Natural killer cell (primary cell): ENCODE results near the gene GPRIN1. TPM values are rescaled to one million over a fixed set of nuclear protein-coding genes. Genes with fewer than 3 reads are reported as not detected.

Experiments used
- ATAC-seq, 3 donors: fragments of 150-1000 bp in 2 of 3; fragments of 200-7000 bp in 1 of 3; cut with Tn5 transposase; 1 replicate in 1 of 3; 2 replicates in 2 of 3; pipeline ENCODE4 v1.10.0; 2021; ENCODE audit warnings: mild to moderate bottlenecking in 2 of 3, moderate library complexity in 2 of 3
- DNase-seq, 2 donors: peaks; one replicate each; pipeline versions ENCODE4 v3.0.0 to v3.0.0-alpha.2; 2013 to 2021; ENCODE audit warnings: mixed read lengths in 1 of 2
- H3K27ac ChIP-seq: one replicate; pipeline ENCODE4 v1.5.1; 2013; ENCODE audit warnings: mild to moderate bottlenecking, low read length
- H3K27me3 ChIP-seq: one replicate; pipeline ENCODE4 v1.6.1; 2013; ENCODE audit warnings: low read length; ENCODE audit not compliant: control insufficient read depth, insufficient read depth
- H3K36me3 ChIP-seq: one replicate; pipeline ENCODE4 v1.6.1; 2013; ENCODE audit warnings: low read length; ENCODE audit not compliant: control insufficient read depth, insufficient read depth
- H3K4me1 ChIP-seq: one replicate; pipeline ENCODE4 v1.6.1; 2013; ENCODE audit warnings: low read length; ENCODE audit not compliant: control insufficient read depth, insufficient read depth
- H3K4me3 ChIP-seq: one replicate; pipeline ENCODE4 v1.5.1; 2013; ENCODE audit warnings: low read length
- H3K9me3 ChIP-seq: one replicate; pipeline ENCODE4 v1.6.1; 2013; ENCODE audit warnings: low read length; ENCODE audit not compliant: control insufficient read depth, insufficient read depth
- H3K27ac Mint-ChIP-seq, 2 donors: one replicate each; pipeline ENCODE4 v1.8.0; 2022; ENCODE audit warnings: mild to moderate bottlenecking in 2 of 2, mixed read lengths in 2 of 2, moderate library complexity in 1 of 2
- H3K27me3 Mint-ChIP-seq, 2 donors: one replicate each; pipeline ENCODE4 v1.8.0; 2022; ENCODE audit warnings: low read depth in 2 of 2, mixed read lengths in 2 of 2
- H3K36me3 Mint-ChIP-seq: one replicate; pipeline ENCODE4 v1.8.0; 2022; ENCODE audit warnings: mixed read lengths
- H3K4me1 Mint-ChIP-seq, 2 donors: one replicate each; pipeline ENCODE4 v1.8.0; 2022; ENCODE audit warnings: mixed read lengths in 2 of 2
- H3K4me3 Mint-ChIP-seq: one replicate; pipeline ENCODE4 v1.8.0; 2022; ENCODE audit warnings: mild to moderate bottlenecking, moderate library complexity, mixed read lengths
- H3K9me3 Mint-ChIP-seq, 2 donors: one replicate each; pipeline ENCODE4 v1.8.0; 2022; ENCODE audit warnings: mixed read lengths in 2 of 2
- CTCF ChIP-seq: fragments of 200-600 bp; IDR thresholded peaks from one replicate; pipeline ENCODE4 v1.8.0; 2022; ENCODE audit warnings: antibody characterized with exemption
- WGBS: methylation state at CpG from one replicate; pipeline ENCODE4 v1.1.7; 2013; ENCODE audit warnings: missing lambda C conversion rate; ENCODE audit not compliant: insufficient coverage; 5-methylcytosine and 5-hydroxymethylcytosine counted together
- intact Hi-C: fragments of 100-400 bp; cut with micrococcal nuclease; formaldehyde crosslinking; loops from one replicate; pipeline ENCODE4 v1.14.2; 2022
- total RNA-seq, 4 donors: library from RNA; stranded (reverse); fragments of 120-200 nt in 1 of 4; gene quantifications; one replicate each; pipeline versions ENCODE4 v1.2.3 to v1.2.4, GENCODE V29; 2013 to 2022

The GPRIN1 gene
- total RNA-seq, 3 donors from 2014 or later (not counting 1 experiment from before 2014, with no cell fraction given): 0.92 to 1.5 (median 1.3) TPM

- TF ChIP-seq CTCF: no peak
- H3K4me3 ChIP-seq: no peak overlapping the region
- Mint-ChIP-seq H3K4me1 (peaks cover 5 to 21% of the 10 kb centered on the region in 2 donors), H3K9me3 (no peaks in the 10 kb centered on the region), H3K4me3 (no peak overlapping the region), H3K27ac (no peak overlapping the region), H3K36me3 (no peaks in the 10 kb centered on the region), H3K27me3 (peaks cover 46 to 53% of the 10 kb centered on the region in 2 donors)
- ATAC-seq: no peak
- H3K27ac ChIP-seq: no peak overlapping the region
- peaks cover 25% of the 10 kb centered on the region for H3K27me3 ChIP-seq
- H3K4me1 ChIP-seq: peaks cover 15% of the 10 kb centered on the region
- H3K9me3 ChIP-seq: no peaks in the 10 kb centered on the region
- intact Hi-C loops: no loop called here
- H3K36me3 ChIP-seq: no peaks in the 10 kb centered on the region
- no peak for DNase-seq
- 73% methylated on average over 4 of the region's 5 CpGs for WGBS
Measured at GRCh38 chr5:176627582-176627981, 17.6 kb upstream of the GPRIN1 start.

GRCh38 chr5:176626876-176627236, 16.9 kb upstream of the GPRIN1 start:
- H3K4me1 ChIP-seq: peaks cover 15% of the 10 kb centered on the region
- ATAC-seq (no peak), DNase-seq (no peak)
- H3K4me3 ChIP-seq: no peak overlapping the region
- 47% methylated on average over 6 of the region's 7 CpGs for WGBS
- Mint-ChIP-seq H3K27me3 (peaks cover 42 to 51% of the 10 kb centered on the region in 2 donors), H3K4me3 (no peak overlapping the region), H3K36me3 (no peaks in the 10 kb centered on the region), H3K9me3 (no peaks in the 10 kb centered on the region), H3K27ac (no peak overlapping the region), H3K4me1 (peaks cover 5 to 21% of the 10 kb centered on the region in 2 donors)
- H3K36me3 ChIP-seq: no peaks in the 10 kb centered on the region
- no peak for TF ChIP-seq CTCF
- no peak overlapping the region for H3K27ac ChIP-seq
- intact Hi-C loops: no loop called here
- peaks cover 25% of the 10 kb centered on the region for H3K27me3 ChIP-seq
- no peaks in the 10 kb centered on the region for H3K9me3 ChIP-seq

- no peak overlapping the region for H3K27ac Mint-ChIP-seq
- ATAC-seq (no peak), DNase-seq (no peak)
- peaks cover 36 to 49% of the 10 kb centered on the region in 2 donors for H3K27me3 Mint-ChIP-seq
- no peak for TF ChIP-seq CTCF
- Histone ChIP-seq H3K27ac (no peak overlapping the region), H3K27me3 (peaks cover 22% of the 10 kb centered on the region), H3K36me3 (no peaks in the 10 kb centered on the region), H3K4me1 (peaks cover 20% of the 10 kb centered on the region), H3K4me3 (no peak overlapping the region), H3K9me3 (no peaks in the 10 kb centered on the region)
- intact Hi-C loops: no loop called here
- no peaks in the 10 kb centered on the region for H3K36me3 Mint-ChIP-seq
- peaks cover 5 to 21% of the 10 kb centered on the region in 2 donors for H3K4me1 Mint-ChIP-seq
- no peak overlapping the region for H3K4me3 Mint-ChIP-seq
- no peaks in the 10 kb centered on the region for H3K9me3 Mint-ChIP-seq
- 72% methylated on average over 23 of the region's 25 CpGs for WGBS
Measured at GRCh38 chr5:176625966-176626875, 16.3 kb upstream of the GPRIN1 start.
